DMS53 treated with DMSO at 0.1 percent for 48 hours (cell line): ENCODE measurements around the gene LCE3A.
A peak's percentile ranks its signal among the peaks of the same experiment; 100 is the strongest.
"Not testable (repeated sequence)": the region's sequence is repeated elsewhere in the genome, so short reads cannot be mapped to it uniquely, and the experiment has no call there.

Experiments
- DNase-seq: peaks from one replicate; lab custom pipeline; 2025; ENCODE audit not compliant: unreplicated experiment; lab: John Stamatoyannopoulos, UW

LCE3A gene, protein sequence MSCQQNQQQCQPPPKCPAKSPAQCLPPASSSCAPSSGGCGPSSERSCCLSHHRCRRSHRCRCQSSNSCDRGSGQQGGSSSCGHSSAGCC

GRCh38 chr1:152622803-152623202 lies at the start of gene LCE3A:
TSS of gene LCE3A (minus strand) at chr1:152623103. CDS start at chr1:152623103, 0 bp downstream.
- no peak for DNase-seq

DNA sequence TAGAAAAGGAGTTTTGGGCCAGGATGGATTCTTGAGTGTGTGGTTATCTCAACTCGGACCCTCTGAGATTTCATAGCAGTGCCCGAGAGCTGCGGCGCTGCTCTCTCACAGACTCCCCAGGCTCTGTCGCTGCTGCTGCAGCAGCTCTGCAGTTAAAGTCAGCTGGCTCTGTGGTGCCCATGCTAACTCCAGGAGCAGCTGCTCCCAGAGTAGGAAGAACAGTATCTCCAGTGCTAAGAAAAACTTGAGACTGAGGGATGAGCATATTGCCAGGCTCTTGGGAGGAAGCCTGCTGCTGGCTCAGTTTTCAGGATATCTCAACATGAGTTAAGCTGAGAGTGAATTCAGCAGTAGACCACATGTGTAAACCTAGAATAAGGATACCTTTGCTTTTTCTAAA lies 44.7 kb upstream of the LCE3A start:
- DNase-seq, result no peak

DNA sequence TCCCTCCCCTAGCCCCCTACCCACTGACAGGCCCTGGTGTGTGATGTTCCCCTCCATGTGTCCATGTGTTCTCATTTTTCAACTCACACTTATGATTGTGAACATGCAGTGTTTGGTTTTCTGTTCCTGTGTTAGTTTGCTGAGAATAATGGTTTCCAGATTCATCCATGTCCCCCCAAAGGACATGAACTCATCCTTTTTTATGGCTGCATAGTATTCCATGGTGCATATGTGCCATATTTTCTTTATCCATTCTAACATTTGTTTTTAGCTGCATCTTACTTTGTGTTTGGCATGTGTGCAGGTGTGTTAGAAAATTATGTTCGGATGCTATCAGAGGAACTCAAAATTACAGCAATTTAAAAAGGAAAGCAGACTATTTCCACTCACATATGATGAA lies 43.3 kb upstream of the LCE3A start:
- not testable (repeated sequence) for DNase-seq

GRCh38 chr1:152663098-152663497 lies 40.2 kb upstream of the LCE3A start, which contains the start of gene LCE2D:
TSS of gene LCE2D (plus strand) at chr1:152663380. CDS start at chr1:152664106, 726 bp downstream.
- DNase-seq, result no peak

GRCh38 chr1:152658649-152659048 lies 35.7 kb upstream of the LCE3A start:
- DNase-seq, result no peak

DNA sequence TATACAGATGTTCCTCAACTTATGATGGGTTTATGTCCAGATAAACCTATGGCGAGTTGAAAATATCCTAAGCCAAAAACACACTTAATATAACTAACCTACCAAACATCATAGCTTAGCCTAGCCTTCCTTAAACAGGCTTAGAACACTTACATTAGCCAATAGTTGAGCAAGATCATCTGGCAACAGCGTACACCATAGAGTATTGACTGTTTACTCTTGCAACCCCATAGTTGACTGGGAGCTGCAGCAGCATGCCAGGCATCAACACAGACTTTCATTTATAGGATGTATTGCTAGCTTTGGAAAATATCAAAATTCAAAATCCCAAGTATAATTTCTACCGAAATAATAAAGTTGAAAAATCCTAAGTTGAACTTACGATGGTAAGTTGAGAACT lies 34.8 kb upstream of the LCE3A start:
- no peak for DNase-seq

GRCh38 chr1:152656459-152656858 lies 33.6 kb upstream of the LCE3A start:
- DNase-seq, result no peak

DNA sequence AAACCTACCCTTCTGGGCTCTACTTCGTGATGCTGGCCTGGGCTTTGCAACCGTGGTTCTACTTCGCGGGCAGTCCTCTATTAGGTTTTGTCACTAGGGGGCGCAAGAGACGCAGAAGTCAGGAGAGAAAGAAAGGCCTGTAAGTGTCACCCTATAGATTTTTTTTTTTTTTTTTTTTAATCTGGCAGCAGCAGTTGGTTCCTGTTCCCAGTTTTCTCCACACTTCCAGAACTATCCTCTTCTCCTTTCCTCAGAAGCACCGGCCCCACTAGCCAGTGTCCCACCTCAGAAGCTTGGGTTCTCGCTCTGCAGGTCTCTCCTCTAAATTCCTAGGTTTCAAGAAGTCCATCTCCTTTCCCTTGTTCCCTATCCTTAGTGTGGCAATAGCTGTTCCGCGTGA lies 31.2 kb upstream of the LCE3A start:
- DNase-seq, result peak; percentile 28

DNA sequence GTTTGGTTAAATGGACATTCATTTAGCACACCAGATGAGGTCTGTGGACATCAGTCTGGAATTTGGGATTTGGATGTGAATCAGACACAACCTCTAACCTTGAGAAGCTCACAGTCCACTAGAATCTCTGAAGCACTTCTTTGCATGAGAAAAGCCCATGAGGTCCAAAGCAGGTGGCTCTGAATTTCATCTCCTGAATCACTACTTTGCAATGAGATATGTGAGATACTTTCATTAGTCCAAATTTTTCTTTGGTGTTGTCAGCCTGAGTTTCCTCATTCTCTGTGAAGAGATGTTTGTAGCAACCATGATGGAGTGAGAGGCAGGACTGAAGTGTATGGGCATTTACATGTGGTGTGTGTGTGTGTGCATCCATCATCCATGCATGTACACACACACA lies 23.8 kb upstream of the LCE3A start:
- DNase-seq, result no peak

DNA sequence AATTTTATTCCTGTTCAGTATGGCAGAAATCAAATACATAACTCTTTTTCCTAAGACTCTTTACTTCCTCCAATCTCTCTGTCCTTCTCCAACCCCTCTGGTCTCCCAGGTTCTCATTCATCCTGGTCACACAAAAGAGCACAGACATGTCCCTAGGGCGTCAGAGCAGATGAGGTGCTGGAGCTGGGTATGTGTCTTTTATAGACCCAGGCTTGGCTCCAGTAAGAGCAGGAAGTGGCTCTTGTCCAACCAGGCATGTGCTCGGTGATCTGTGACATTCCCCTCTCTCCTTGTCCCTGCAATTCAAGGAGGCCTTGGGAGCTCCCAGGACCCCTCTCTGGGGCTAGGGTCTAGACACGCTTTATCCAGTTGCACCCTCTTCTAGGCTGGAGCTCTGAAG lies 22.2 kb upstream of the LCE3A start:
- DNase-seq, result no peak

DNA sequence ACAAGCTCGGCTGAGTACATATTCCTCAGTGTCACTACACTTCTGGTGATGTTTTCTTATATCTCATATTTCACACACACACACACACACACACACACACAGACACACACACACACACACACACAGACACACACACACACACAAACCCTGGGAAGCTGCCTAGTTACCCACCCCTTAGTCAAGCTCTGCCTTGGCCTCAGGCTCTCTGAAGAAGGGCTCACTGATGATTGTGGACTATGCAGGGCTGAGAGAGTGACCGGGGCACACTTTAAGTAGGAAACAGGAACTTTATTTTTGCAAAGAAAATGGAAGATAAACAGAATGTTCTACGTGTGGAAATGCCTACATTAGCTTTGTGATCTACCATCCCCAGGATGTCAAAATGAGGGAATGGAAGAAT lies 21.0 kb upstream of the LCE3A start:
- no peak for DNase-seq

GRCh38 chr1:152640351-152640750 lies 17.4 kb upstream of the LCE3A start:
- DNase-seq, result no peak

DNA sequence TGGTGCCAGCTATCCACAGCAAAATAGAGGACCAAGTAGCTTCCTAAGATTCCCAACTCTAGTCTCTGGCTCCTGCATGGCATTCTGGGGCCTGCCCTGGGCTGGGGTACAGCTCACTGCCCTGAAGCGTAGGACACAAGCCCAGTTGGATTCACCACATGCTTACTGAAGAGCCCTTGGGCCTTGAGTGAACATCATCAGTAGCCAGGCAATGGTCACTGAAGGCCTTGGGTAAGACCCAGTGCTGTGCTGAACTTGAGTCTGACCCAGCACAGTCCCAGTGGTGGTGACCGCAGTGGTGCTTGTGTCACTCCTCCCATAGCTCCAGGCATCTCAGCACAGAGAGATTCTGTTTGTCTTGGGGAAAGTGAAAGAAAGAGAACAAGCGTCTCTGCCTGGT lies 7.7 kb upstream of the LCE3A start:
- no peak for DNase-seq

GRCh38 chr1:152626744-152627143 lies 3.8 kb upstream of the LCE3A start:
- no peak for DNase-seq

GRCh38 chr1:152623203-152623844 lies 421 bp upstream of the LCE3A start:
- DNase-seq, result no peak

GRCh38 chr1:152621993-152622392 lies 910 bp downstream of the LCE3A start:
- DNase-seq, result no peak

GRCh38 chr1:152613511-152613910 lies 9.4 kb downstream of the LCE3A start, which contains the start of gene LCE3B:
TSS of gene LCE3B (plus strand) at chr1:152613811. CDS start at chr1:152613811, 0 bp downstream.
- DNase-seq, result no peak

GRCh38 chr1:152599934-152600333 lies 23.0 kb downstream of the LCE3A start, which contains the start of gene LCE3C:
TSS of gene LCE3C (plus strand) at chr1:152600234. CDS start at chr1:152600732, 498 bp downstream.
- no peak for DNase-seq

- DNase-seq, result no peak
These were observed 25.9 kb downstream of the LCE3A start for GRCh38 chr1:152596986-152597385.

- DNase-seq, result no peak
These were observed 37.3 kb downstream of the LCE3A start for GRCh38 chr1:152585586-152585985.

DNA sequence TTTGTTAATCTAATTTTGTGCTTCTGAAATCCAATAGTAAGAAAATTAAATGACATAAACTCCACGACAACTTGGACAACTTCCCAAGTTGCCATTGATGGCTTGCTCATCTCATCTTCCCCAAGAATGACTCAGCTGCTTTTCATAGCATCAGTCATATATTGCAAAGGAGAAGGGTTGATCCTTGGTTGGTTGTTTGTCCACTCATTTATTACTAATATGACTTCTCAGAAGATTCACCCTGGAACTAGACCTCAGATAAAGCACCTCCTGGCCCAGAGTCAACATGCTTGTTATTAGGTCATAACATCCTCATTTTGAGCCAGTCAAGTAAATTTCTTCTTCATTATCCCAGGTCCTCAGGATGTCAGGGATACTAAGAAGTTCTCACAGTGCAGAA lies 40.3 kb downstream of the LCE3A start:
- no peak for DNase-seq

DNA sequence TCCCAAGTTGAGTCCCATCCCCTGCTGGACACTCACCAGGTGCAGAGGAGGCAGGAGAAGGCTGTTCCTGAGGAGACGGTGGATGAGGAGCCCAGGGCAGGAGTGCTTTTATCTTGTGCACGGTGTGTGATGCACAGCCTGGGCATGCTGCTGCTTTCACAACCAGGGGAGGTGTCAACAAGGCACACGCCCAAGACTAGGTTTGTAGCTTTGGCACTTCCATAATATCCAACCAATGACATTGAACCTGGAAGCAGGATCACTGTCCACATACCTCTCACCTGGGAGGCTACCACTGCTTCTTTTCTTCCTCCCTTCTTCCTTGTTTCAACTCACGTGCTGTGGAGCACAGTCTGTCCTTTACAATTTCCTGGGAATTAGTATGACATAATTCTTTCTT lies 42.5 kb downstream of the LCE3A start, which contains the start of gene LCE3D:
Gene LCE3D, minus strand, starts transcription at position 84 of the 400 bp plus-strand sequence. CDS start 580 bp downstream, outside the sequence.
- DNase-seq, result no peak

- not testable (repeated sequence) for DNase-seq
These were observed 43.4 kb downstream of the LCE3A start for GRCh38 chr1:152579526-152579925.
